ENCODE results near the gene MAP4K4.

Gene MAP4K4

DNA sequence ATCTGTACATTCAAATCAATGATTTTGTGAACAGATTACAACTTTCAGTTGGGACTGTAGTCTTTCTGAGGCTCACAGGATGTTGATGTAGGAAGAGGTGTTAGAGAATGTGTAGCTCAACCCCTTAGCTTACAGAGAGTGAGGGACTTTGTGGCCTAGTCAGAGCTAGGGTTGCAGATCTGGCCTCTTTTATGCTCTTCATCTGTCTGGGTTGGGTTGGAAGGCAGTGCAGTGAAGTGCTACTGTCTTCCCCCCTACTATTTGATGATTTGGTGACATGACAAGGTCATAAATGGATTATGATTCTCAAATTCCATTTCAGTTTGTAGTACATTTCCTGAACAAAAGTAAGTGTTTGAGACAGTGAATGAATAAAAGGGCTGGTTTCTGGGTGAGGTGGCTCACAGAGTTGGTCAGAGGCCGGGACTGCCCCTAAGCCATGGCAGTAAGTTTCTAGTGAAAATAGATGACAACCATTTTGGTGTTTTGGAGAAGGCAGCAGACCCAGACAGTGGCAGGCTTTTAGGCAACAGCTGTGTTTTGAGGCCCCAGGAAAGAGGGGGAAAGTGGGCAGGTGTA, 21.6 kb downstream of the MAP4K4 start:
- no peak for DNase-seq
- TF ChIP-seq GATA1 (IDR thresholded peaks at IDR 0.05; ENCODE audit: low read depth, low read length) (no peak), POLR2A (IDR thresholded peaks at IDR 0.05; ENCODE audit: low read length) (no peak)

DNA sequence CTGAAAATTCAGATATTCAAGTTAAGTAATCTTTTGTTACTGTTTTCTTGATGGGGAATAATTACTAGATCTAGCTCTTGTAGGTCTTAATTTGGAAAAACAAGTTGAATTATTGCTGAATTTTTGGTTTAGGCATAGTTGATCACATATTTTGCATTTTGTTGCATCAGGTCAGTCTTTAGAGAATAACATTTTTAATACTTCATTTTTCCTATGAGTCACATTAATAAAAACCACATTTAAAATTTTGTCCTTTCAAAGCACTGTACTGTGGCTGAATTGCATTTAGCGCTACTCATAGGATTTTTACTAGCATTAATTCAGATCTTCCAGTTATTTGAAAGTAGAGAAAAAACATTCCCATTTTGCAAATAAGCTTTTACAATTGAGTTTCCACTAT, 23.2 kb downstream of the MAP4K4 start:
- DNase-seq: no peak
- TF ChIP-seq POLR2A (IDR thresholded peaks at IDR 0.05; ENCODE audit: low read length): no peak
- TF ChIP-seq GATA1 (IDR thresholded peaks at IDR 0.05; ENCODE audit: low read depth, low read length): no peak

DNA sequence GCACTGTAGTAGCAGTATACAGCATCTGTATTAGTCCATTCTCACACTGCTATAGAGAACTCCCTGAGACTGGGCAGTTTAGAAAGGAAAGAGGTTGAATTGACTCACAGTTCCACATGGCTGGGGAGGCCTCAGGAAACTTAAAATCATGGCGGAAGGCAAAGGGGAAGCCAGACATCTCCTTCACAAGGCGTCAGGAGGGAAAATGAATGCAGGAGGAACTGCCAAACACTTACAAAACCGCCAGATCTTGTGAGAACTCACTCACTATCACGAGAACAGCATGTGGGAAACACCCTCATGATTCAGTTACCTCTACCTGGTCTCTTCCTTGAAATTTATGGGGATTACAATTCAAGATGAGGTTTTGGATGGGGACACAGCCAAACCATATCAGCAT, 25.4 kb downstream of the MAP4K4 start:
- DNase-seq: no peak
- TF ChIP-seq POLR2A (IDR thresholded peaks at IDR 0.05; ENCODE audit: low read length) (no peak), GATA1 (IDR thresholded peaks at IDR 0.05; ENCODE audit: low read depth, low read length) (no peak)

DNA sequence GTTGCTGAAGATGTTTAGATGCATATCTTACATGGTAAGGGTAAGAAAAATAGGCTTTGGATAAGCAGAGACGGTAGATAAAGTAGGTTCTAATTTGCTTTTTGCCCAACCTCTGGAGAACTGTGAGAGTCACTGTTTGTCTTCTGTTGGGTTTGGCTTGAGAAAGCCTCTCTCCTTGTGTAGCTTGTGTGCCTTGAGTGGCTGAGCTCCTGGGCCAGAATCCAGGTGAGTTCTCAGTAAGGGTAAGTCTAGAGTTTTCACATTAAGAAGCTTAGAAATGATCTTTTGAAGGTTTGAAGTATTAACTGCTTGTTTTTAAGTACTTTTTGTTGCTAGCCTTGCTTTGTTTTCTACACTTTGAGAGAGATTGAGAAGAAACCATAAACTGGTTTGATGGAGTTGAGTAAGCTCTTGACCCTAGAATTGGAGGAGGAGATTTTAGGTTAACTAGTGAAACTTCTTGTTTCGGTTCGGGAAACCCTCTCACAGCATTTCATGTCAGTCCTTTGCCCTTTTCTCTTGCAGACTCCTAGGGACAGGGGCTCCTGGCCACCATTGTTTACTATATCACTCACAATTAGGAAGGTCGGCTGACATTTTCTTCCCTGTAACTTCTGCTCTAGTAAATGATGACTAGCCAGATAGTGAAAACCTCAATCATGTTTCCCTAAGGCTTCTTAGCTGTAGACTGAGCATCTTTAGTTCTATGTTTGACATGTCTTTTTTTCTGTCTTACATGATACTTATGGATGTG, 26.0 kb downstream of the MAP4K4 start:
- no peak for DNase-seq
- TF ChIP-seq POLR2A (IDR thresholded peaks at IDR 0.05; ENCODE audit: low read length) (no peak), GATA1 (IDR thresholded peaks at IDR 0.05; ENCODE audit: low read depth, low read length) (no peak)

DNA sequence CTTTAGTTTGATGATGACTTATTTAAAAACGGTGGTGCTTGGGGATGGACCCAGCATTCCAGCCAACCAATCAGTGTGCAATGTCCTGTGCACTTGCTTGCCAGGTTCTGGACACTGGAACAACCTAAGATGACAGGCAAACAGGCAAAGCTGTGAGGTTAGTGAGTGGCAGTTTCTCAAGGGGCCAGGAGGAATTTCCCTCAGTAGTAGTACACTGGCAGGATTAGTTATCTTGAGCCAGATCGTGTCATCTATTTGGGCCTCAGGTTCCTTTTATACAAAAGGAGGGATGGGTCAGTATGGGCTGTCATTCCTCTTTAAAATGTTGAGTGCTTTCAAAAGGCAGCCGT, 26.6 kb downstream of the MAP4K4 start:
- no peak for TF ChIP-seq GATA1 (IDR thresholded peaks at IDR 0.05; ENCODE audit: low read depth, low read length)
- no peak for TF ChIP-seq POLR2A (IDR thresholded peaks at IDR 0.05; ENCODE audit: low read length)
- no peak for DNase-seq

DNA sequence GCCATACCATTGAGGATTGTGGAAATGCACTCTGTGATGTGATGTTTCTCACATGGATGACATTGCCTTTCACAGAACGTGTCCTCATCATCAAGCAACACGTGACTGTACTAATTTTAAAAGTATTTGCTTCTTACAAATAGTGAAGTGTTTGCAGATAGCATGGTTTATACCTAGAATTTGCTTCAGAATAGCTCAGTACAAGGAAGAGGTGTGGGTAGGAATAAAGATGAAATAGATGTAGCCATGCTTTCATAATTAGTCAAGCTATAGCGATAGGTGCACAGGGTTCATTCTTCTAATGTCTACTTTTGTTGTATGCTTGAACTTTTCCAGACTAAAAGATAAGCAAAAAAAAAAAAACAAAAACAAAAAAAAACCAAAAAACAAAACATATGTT, 27.5 kb downstream of the MAP4K4 start:
- no peak for TF ChIP-seq POLR2A (IDR thresholded peaks at IDR 0.05; ENCODE audit: low read length)
- TF ChIP-seq GATA1 (IDR thresholded peaks at IDR 0.05; ENCODE audit: low read depth, low read length): no peak
- no peak for DNase-seq

DNA sequence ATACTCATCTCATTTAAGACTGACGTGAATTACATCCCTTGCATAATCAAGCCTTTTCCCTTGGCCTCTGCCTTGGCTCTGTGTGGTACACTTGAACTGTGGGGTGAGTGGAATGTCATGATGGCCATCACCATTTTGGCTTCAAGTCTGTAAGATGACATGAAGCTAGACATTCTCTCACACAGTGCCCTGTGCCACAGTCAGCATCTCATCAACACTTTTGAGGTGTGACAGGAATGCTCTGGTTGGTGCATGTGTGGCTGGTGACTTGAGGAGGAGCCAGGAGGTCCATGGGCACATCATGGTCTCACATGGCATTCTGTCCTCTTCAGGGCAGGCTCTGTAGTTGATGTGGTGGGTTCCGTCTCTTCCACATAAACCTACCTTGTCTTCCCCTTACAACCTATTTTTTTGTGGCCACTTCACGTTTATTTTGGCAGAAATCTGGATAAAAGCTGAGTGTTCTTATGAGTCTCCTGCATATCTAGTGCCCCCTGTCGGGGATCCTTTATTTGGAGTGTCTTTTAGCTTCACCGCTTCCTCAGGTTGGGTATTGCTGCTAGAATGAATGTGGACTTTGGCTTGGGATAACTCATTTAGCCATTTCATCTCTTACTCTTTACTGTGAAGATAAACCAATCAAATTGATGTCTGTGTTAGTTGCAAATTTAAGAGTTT, 28.1 kb downstream of the MAP4K4 start:
- no peak for TF ChIP-seq GATA1 (IDR thresholded peaks at IDR 0.05; ENCODE audit: low read depth, low read length)
- no peak for TF ChIP-seq POLR2A (IDR thresholded peaks at IDR 0.05; ENCODE audit: low read length)
- DNase-seq: peak; percentile 45 to 61

DNA sequence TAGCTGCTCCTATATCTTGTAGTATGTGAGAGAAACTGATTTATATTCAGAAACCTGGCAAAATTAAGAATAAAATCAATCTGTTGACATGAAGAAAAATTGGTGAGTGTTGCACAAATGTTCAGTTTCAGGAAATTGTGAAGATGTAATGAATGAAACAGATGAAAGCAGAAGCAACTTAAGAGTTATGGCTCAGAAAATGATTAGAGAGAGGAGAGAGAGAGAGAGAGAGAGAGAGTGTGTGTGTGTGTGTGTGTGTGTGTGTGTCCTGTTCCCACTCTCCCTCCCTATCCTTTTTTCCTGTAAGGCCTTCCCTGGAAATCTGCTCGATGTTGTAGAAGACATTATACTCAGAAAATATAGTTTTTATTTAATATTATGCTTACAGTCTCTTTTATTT, 31.4 kb downstream of the MAP4K4 start:
- TF ChIP-seq GATA1 (IDR thresholded peaks at IDR 0.05; ENCODE audit: low read depth, low read length) (no peak), POLR2A (IDR thresholded peaks at IDR 0.05; ENCODE audit: low read length) (no peak)
- DNase-seq: no peak

DNA sequence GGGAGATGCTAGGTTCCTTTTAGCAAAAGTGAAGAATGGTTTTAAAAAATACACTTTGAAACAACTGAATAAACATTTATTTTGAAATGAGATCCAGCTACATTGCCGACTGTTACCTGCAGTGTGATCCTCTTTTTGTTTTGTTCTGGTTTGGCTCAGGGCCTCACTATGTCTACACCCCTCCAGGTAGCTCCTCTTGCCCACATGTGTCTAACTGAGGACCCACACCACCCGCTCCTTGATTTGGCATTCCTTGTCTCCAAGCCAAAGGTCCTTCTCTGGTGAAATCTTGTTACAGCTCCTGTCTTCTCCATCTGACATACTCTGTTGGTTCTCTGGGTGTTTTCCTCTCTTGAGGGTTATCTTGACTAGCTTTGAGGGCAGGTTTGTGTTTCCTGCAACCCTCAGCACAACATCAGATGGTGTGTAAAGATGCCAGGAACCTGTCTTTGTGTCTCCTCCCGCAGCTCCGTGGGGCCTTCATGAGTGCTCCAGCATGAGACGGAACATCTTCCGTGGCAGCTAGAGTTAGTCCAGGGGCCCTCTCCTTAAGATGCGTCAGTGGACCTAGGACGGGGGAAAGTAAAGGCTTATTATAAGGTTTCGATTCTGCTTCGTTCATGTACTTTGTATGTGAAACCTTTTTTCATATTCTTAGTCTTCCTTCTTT, 32.1 kb downstream of the MAP4K4 start:
- no peak for TF ChIP-seq POLR2A (IDR thresholded peaks at IDR 0.05; ENCODE audit: low read length)
- TF ChIP-seq GATA1 (IDR thresholded peaks at IDR 0.05; ENCODE audit: low read depth, low read length): no peak
- DNase-seq: no peak

DNA sequence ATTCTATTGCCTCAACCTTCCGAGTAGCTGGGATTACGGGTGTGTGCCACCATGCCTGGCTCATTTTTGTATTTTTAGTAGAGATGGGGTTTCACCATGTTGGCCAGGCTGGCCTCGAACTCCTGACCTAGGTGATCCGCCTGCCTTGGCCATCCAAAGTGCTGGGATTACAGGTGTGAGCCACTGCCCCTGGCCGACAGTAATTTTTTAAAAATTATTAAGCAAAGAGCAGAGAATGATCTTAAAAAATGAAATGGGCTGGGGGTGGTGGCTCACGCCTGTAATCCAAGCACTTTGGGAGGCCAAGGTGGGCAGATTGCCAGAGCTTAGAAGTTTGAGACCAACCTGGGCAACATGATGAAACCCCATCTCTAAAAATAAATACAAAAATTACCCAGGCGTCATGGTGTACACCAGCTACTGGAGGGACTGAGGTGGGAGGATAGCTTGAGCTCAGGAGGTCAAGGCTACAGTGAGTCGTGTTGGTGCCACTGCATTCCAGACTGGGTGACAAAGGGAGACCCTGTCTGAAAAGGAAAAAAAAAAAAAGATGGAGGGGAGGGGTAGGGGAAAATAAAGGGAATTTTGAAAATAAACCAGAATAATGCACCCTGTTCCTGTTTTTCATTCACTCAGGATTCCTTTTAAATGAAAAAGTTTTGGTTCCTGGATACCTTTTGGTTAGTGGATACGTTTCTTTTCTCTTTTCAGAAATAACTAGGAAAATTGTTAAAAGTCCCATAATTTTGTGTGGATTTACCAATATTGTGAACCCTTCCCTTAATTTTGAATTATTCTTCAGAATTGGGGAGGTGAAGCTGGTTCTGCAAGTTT, 33.9 kb downstream of the MAP4K4 start:
- no peak for DNase-seq
- TF ChIP-seq POLR2A (IDR thresholded peaks at IDR 0.05; ENCODE audit: low read length) (no peak), GATA1 (IDR thresholded peaks at IDR 0.05; ENCODE audit: low read depth, low read length) (no peak)

DNA sequence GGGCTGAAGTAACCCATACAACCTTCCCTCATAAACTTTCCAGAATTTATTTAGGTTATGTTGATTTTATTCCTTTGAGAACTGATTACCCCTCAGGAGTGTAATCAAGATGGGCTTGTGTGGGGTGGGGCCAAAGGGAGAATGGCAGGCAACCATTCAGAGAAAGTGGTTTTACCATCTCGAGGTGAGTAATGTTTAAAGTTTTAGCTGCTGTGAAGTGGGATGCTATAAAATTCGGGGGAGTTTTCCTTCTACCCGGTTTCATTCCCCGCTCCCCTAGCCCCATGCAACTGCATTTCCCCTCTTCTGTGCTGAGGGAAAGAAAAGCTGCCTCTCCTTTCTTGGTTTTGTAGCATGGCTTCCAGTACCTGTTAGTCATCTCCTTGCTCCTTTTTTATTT, 34.7 kb downstream of the MAP4K4 start:
- no peak for DNase-seq
- TF ChIP-seq GATA1 (IDR thresholded peaks at IDR 0.05; ENCODE audit: low read depth, low read length): no peak
- no peak for TF ChIP-seq POLR2A (IDR thresholded peaks at IDR 0.05; ENCODE audit: low read length)

DNA sequence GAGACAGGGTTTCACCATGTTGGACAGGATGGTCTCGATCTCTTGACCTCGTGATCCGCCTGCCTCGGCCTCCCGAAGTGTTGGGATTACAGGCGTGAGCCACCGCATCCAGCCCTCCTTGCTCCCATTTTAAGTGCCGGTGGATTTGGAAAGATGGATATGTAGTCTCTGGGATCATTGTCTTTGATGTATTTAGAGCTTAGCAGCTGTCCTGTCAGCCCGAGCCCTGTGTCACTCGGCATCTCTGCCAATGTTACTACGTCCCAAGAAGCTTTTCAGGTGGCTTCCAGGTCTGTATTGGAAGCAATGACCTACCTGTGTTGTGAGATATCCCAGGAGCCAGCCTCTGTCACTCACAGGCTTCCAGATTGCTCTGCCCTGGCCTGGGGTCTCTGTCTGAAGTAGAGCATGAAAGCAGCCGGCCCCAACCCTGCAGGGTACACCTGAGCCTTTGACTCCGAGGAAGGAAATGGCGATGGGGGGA, 35.3 kb downstream of the MAP4K4 start:
- no peak for TF ChIP-seq POLR2A (IDR thresholded peaks at IDR 0.05; ENCODE audit: low read length)
- no peak for TF ChIP-seq GATA1 (IDR thresholded peaks at IDR 0.05; ENCODE audit: low read depth, low read length)
- DNase-seq: no peak

DNA sequence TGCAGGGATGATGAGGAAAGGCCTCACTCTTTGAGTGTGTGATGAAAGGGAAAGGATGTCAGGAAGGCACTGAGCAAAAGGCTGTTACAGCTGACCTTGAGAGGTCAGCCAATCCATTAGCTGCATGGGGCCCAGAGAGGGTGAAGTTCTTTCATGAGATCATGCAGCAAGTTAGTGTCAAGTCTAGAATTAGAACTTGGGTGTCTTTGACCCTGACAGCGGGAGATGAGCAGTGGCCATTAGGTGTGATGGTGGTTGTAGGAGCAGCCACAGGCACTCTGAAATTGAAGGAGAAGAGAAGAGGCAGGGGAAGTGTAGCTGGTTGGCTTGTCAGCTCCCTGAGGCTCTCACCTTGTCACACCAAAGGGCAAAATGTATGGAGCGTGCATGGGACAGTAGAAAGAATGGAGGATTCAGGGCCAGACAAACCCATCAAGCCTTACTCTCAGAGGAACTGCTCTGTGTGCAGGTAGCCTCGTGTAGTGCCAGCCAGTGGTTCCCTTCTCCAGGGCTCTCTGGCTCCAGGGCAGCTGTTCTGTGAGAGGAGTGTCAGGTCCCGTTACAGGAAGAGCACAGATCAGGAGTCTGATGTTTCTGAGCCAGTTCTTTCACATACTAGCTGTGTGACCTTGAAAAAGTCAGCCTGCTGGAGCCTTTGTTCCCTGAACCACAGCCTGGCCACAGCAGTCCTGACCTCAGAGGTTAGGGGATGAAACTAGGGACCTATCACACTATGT, 35.9 kb downstream of the MAP4K4 start:
- DNase-seq: no peak

More for the DNA sequence above, 35.9 kb downstream of the MAP4K4 start:
- TF ChIP-seq POLR2A (IDR thresholded peaks at IDR 0.05; ENCODE audit: low read length) (no peak), GATA1 (IDR thresholded peaks at IDR 0.05; ENCODE audit: low read depth, low read length) (no peak)

Data from erythroblast (primary cell).